Vagina (tissue), 2 donors: ENCODE data around the gene SLC7A6OS. TPM values are rescaled to one million over a fixed set of nuclear protein-coding genes. Genes with fewer than 3 reads are reported as not detected.

Experiments used
- DNase-seq, 2 donors: peaks; one replicate each; pipeline ENCODE4 v3.0.0-alpha.2; 2017; ENCODE audit errors: extremely low spot score in 2 of 2
- H3K27ac ChIP-seq: fragments of 200-600 bp; sonication (generic); one replicate; pipeline ENCODE4 v1.5.1; 2019
- H3K27me3 ChIP-seq: fragments of 200-600 bp; sonication (generic); one replicate; pipeline ENCODE4 v1.5.1; 2019
- H3K36me3 ChIP-seq, 2 donors: fragments of 200-600 bp; sonication (generic); one replicate each; pipeline ENCODE4 v1.5.1; 2017 to 2019
- H3K4me1 ChIP-seq: fragments of 200-600 bp; sonication (generic); one replicate; pipeline ENCODE4 v1.5.1; 2019
- H3K4me3 ChIP-seq, 2 donors: fragments of 200-600 bp; sonication (generic); 1 replicate in 1 of 2; 2 replicates in 1 of 2; pipeline ENCODE4 v1.5.1; 2016 to 2019
- H3K9me3 ChIP-seq: fragments of 200-600 bp; sonication (generic); one replicate; pipeline ENCODE4 v1.5.1; 2019
- CTCF ChIP-seq, 3 experiments: fragments of 450-650 bp in 2 of 3; fragments of 200-600 bp in 1 of 3; sonication (generic) in 1 of 3; IDR thresholded peaks; one replicate each; pipeline ENCODE4 v1.5.1; 2017 to 2019; ENCODE audit warnings: antibody characterized with exemption in 3 of 3, mild to moderate bottlenecking in 2 of 3, moderate library complexity in 2 of 3
- POLR2A ChIP-seq, 2 donors: fragments of 450-650 bp; IDR thresholded peaks; one replicate each; pipeline ENCODE4 v1.6.1; 2017; ENCODE audit warnings: antibody characterized with exemption in 2 of 2, mild to moderate bottlenecking in 2 of 2, moderate library complexity in 2 of 2
- POLR2AphosphoS5 ChIP-seq, 2 donors: sonication (generic); formaldehyde crosslinking; IDR thresholded peaks; one replicate each; pipeline ENCODE4 v1.9.0; 2017; ENCODE audit warnings: antibody characterized with exemption in 2 of 2, mild to moderate bottlenecking in 2 of 2, low read depth in 1 of 2; ENCODE audit not compliant: insufficient read depth in 1 of 2
- intact Hi-C: fragments of 100-400 bp; cut with DNase I; formaldehyde crosslinking; loops from one replicate; pipeline ENCODE4 v1.15.1; 2023
- total RNA-seq: library from RNA; depleted of rRNA; stranded (reverse); fragments of >200 nt; gene quantifications from one replicate; pipeline ENCODE4 v1.2.3, GENCODE V29; 2016

SLC7A6OS gene
- 15.5 TPM for total RNA-seq

GRCh38 chr16:68310774-68311511, at the start of gene SLC7A6OS, which contains the start of gene PRMT7:
Gene SLC7A6OS (minus strand): TSS chr16:68310946. CDS start chr16:68310926, 20 bp downstream.
Gene PRMT7 (plus strand): TSS chr16:68311019. CDS start chr16:68315980, 4,961 bp downstream.
- H3K36me3 ChIP-seq = peaks cover 0 to 21% of the 10 kb centered on the region in 2 donors
- TF ChIP-seq POLR2AphosphoS5 (IDR thresholded peaks at IDR 0.05; ENCODE audit: insufficient read depth in 1 of 2, low read depth in 1 of 2) (peak; percentile 96), POLR2A (IDR thresholded peaks at IDR 0.05) (peak in 1 of 2 donors; percentile 50), CTCF (IDR thresholded peaks at IDR 0.05) (peak in 1 of 3 experiments; percentile 48)
- H3K4me3 ChIP-seq = peak within 1 kb of the TSS; percentile 71 to 81
- no peak for DNase-seq
- H3K4me1 ChIP-seq = peaks cover 34% of the 10 kb centered on the region
- intact Hi-C loops = loop anchor here (5.0 kb wide), 2 partner anchors 49 to 314 kb away; partner anchors contain the start of genes DPEP2 and SLC7A6
- no peaks in the 10 kb centered on the region for H3K27me3 ChIP-seq
- H3K27ac ChIP-seq = peak within 1 kb of the TSS; percentile 73
- H3K9me3 ChIP-seq = no peaks in the 10 kb centered on the region

GRCh38 chr16:68359398-68360191, 48.8 kb upstream of the SLC7A6OS start:
- Histone ChIP-seq H3K27me3 (no peaks in the 10 kb centered on the region), H3K27ac (no peak overlapping the region), H3K36me3 (peaks cover 0 to 34% of the 10 kb centered on the region in 2 donors), H3K4me3 (no peak overlapping the region), H3K4me1 (peaks cover 18% of the 10 kb centered on the region), H3K9me3 (no peaks in the 10 kb centered on the region)
- TF ChIP-seq CTCF (IDR thresholded peaks at IDR 0.05) (no peak), POLR2A (IDR thresholded peaks at IDR 0.05) (no peak), POLR2AphosphoS5 (IDR thresholded peaks at IDR 0.05; ENCODE audit: insufficient read depth in 1 of 2, low read depth in 1 of 2) (no peak)
- DNase-seq = no peak
- intact Hi-C loops = no loop called here

- intact Hi-C loops = no loop called here
- peaks cover 0 to 41% of the 10 kb centered on the region in 2 donors for H3K36me3 ChIP-seq
- no peaks in the 10 kb centered on the region for H3K27me3 ChIP-seq
- no peak for TF ChIP-seq POLR2AphosphoS5 (IDR thresholded peaks at IDR 0.05; ENCODE audit: insufficient read depth in 1 of 2, low read depth in 1 of 2)
- TF ChIP-seq POLR2A (IDR thresholded peaks at IDR 0.05) = no peak
- TF ChIP-seq CTCF (IDR thresholded peaks at IDR 0.05) = no peak
- DNase-seq = no peak
- H3K4me1 ChIP-seq = peaks cover 18% of the 10 kb centered on the region
- no peaks in the 10 kb centered on the region for H3K9me3 ChIP-seq
- no peak overlapping the region for H3K27ac ChIP-seq
- H3K4me3 ChIP-seq = no peak overlapping the region
Measured at GRCh38 chr16:68358951-68359350, 48.2 kb upstream of the SLC7A6OS start.

- Histone ChIP-seq H3K4me3 (no peak overlapping the region), H3K9me3 (no peaks in the 10 kb centered on the region), H3K27me3 (no peaks in the 10 kb centered on the region), H3K4me1 (peaks cover 18% of the 10 kb centered on the region), H3K36me3 (peaks cover 0 to 51% of the 10 kb centered on the region in 2 donors), H3K27ac (no peak overlapping the region)
- no peak for DNase-seq
- intact Hi-C loops = no loop called here
- no peak for TF ChIP-seq CTCF (IDR thresholded peaks at IDR 0.05)
Measured at GRCh38 chr16:68357923-68358322, 47.2 kb upstream of the SLC7A6OS start.
